Uterine smooth muscle cell (primary cell): Measurements from ENCODE around the gene NXNL2. TPM values are rescaled to one million over a fixed set of nuclear protein-coding genes. Genes with fewer than 3 reads are reported as not detected.

Experiments
- total RNA-seq: library from RNA; depleted of rRNA; stranded (reverse); fragments of >200 nt; gene quantifications from 2 replicates; pipeline ENCODE4 v1.2.3, GENCODE V29; 2014

The NXNL2 gene
- 3.3 and 8.5 TPM in 2 replicates for total RNA-seq

GRCh38 chr9:88534456-88535225 is at the start of gene NXNL2:
Gene NXNL2 (plus strand): TSS chr9:88535178. CDS start chr9:88535435, 257 bp downstream.

Other genes starting within 250 kb of the NXNL2 start
- 134 and 174 TPM in 2 replicates for gene SPIN1, start 146.7 kb upstream of the NXNL2 start, total RNA-seq